Keratinocyte (primary cell): ENCODE measurements around the gene SLC39A11.

Experiments used
- CTCF ChIP-seq, 3 experiments: IDR thresholded peaks in 1 of 3; conservative IDR thresholded peaks in 1 of 3; optimal IDR thresholded peaks in 1 of 3; 2 replicates in 2 of 3; 3 replicates in 1 of 3; pipeline versions ENCODE3 to v1.5.1; 2011; ENCODE audit warnings: low read length in 3 of 3, mild to moderate bottlenecking in 3 of 3, moderate library complexity in 2 of 3, control low read depth in 1 of 3, inconsistent platforms in 1 of 3; ENCODE audit not compliant: insufficient read depth in 2 of 3; ENCODE audit errors: extremely low read depth in 1 of 3
- EZH2 ChIP-seq: IDR thresholded peaks from one replicate; pipeline ENCODE4 v1.6.1; 2012; ENCODE audit warnings: inconsistent platforms, mild to moderate bottlenecking, low read length, moderate library complexity

GRCh38 chr17:72702998-72703397 lies 389.5 kb downstream of the SLC39A11 start:
- TF ChIP-seq EZH2 (no peak), CTCF (optimal IDR thresholded peaks at IDR 0.05 in 1 of 3, IDR thresholded peaks at IDR 0.05 in 1 of 3, conservative IDR thresholded peaks at IDR 0.05 in 1 of 3; ENCODE audit: extremely low read depth in 1 of 3, insufficient read depth in 2 of 3, low read length in 3 of 3) (no peak)
